GM19438 (cell line): ENCODE data around the gene EPHB2.

Source experiments
- ATAC-seq: cut with Tn5 transposase; IDR thresholded peaks from one replicate; pipeline ENCODE4 v1.9.1; 2021; ENCODE audit warnings: low read depth; ENCODE audit not compliant: unreplicated experiment

Gene EPHB2

GRCh38 chr1:22851517-22851916, 140.9 kb downstream of the EPHB2 start:
- no peak for ATAC-seq

- ATAC-seq, result no peak
Measured at GRCh38 chr1:22852144-22852655, 141.6 kb downstream of the EPHB2 start.

- no peak for ATAC-seq
Measured at GRCh38 chr1:22853651-22854185, 143.1 kb downstream of the EPHB2 start.

GRCh38 chr1:22854688-22855565, 144.3 kb downstream of the EPHB2 start:
- ATAC-seq, result no peak

- no peak for ATAC-seq
Measured at GRCh38 chr1:22855668-22856606, 145.3 kb downstream of the EPHB2 start.

- no peak for ATAC-seq
Measured at GRCh38 chr1:22857661-22858060, 147.0 kb downstream of the EPHB2 start.

GRCh38 chr1:22860414-22860800, 149.8 kb downstream of the EPHB2 start:
- ATAC-seq, result no peak

GRCh38 chr1:22860883-22861385, 150.3 kb downstream of the EPHB2 start:
- no peak for ATAC-seq

- ATAC-seq, result no peak
Measured at GRCh38 chr1:22861764-22862440, 151.3 kb downstream of the EPHB2 start.

GRCh38 chr1:22862752-22863151, 152.1 kb downstream of the EPHB2 start:
- ATAC-seq, result no peak

- ATAC-seq, result no peak
Measured at GRCh38 chr1:22863766-22864165, 153.1 kb downstream of the EPHB2 start.

- ATAC-seq, result no peak
Measured at GRCh38 chr1:22864886-22865285, 154.2 kb downstream of the EPHB2 start.

- no peak for ATAC-seq
Measured at GRCh38 chr1:22865736-22866135, 155.1 kb downstream of the EPHB2 start.

- no peak for ATAC-seq
Measured at GRCh38 chr1:22866868-22867267, 156.2 kb downstream of the EPHB2 start.

GRCh38 chr1:22868331-22868730, 157.7 kb downstream of the EPHB2 start:
- no peak for ATAC-seq

- ATAC-seq, result no peak
Measured at GRCh38 chr1:22869325-22869724, 158.7 kb downstream of the EPHB2 start.

GRCh38 chr1:22870201-22870871, 159.7 kb downstream of the EPHB2 start:
- no peak for ATAC-seq

- ATAC-seq, result no peak
Measured at GRCh38 chr1:22872981-22873664, 162.5 kb downstream of the EPHB2 start.

GRCh38 chr1:22874785-22875184, 164.1 kb downstream of the EPHB2 start:
- ATAC-seq, result no peak
